WTC11 (cell line): ENCODE results near the gene ADM5. TPM values are rescaled to one million over a fixed set of nuclear protein-coding genes. Genes with fewer than 3 reads are reported as not detected.

Source experiments
- ATAC-seq: fragments of 200-7000 bp; cut with Tn5 transposase; 2 replicates; pipeline ENCODE4 v1.10.0; 2021; ENCODE audit warnings: mild to moderate bottlenecking, moderate library complexity
- CTCF ChIA-PET: fragments of 300-600 bp; sonication (Branson Sonifier 250); formaldehyde crosslinking; loops from one replicate; lab custom pipeline; 2021; ENCODE audit warnings: antibody characterized with exemption; lab: Charles Lee
- POLR2A ChIA-PET: fragments of 350-600 bp; sonication (Branson Sonifier 250); formaldehyde crosslinking; loops from one replicate; lab custom pipeline; 2021; ENCODE audit warnings: antibody characterized with exemption; lab: Charles Lee
- DNase-seq: peaks from one replicate; pipeline ENCODE4 v3.0.0; 2021; ENCODE audit warnings: low spot score
- H3K27ac Mint-ChIP-seq: 2 replicates; pipeline ENCODE4 v1.8.0; 2021; ENCODE audit warnings: mixed read lengths
- H3K27me3 Mint-ChIP-seq: 2 replicates; pipeline ENCODE4 v1.8.0; 2021; ENCODE audit warnings: low read depth, mild to moderate bottlenecking, moderate library complexity, mixed read lengths
- H3K36me3 Mint-ChIP-seq: 2 replicates; pipeline ENCODE4 v1.8.0; 2021; ENCODE audit warnings: mixed read lengths
- H3K4me1 Mint-ChIP-seq: 2 replicates; pipeline ENCODE4 v1.8.0; 2022; ENCODE audit warnings: mixed read lengths
- H3K4me3 Mint-ChIP-seq: 2 replicates; pipeline ENCODE4 v1.8.0; 2021; ENCODE audit warnings: mild to moderate bottlenecking, moderate library complexity, mixed read lengths
- H3K9me3 Mint-ChIP-seq: 2 replicates; pipeline ENCODE4 v1.8.0; 2021; ENCODE audit warnings: mixed read lengths
- CREB1 ChIP-seq: sonication (generic); formaldehyde crosslinking; IDR thresholded peaks from 2 replicates; pipeline ENCODE4 v1.8.0; 2023; ENCODE audit warnings: mild to moderate bottlenecking, missing genetic modification reagents
- ETV6 ChIP-seq: sonication (generic); formaldehyde crosslinking; IDR thresholded peaks from 2 replicates; pipeline ENCODE4 v1.8.1; 2022; ENCODE audit warnings: mild to moderate bottlenecking, missing genetic modification reagents
- GRHL2 ChIP-seq: fragments of 250-450 bp; sonication (Bioruptor Pico); IDR thresholded peaks from 2 replicates; pipeline ENCODE4 v1.8.0; 2022; ENCODE audit warnings: mild to moderate bottlenecking, moderate library complexity; ENCODE audit not compliant: insufficient replicate concordance, severe bottlenecking
- KAT7 ChIP-seq: sonication (generic); formaldehyde crosslinking; IDR thresholded peaks from 2 replicates; pipeline ENCODE4 v1.8.1; 2023; ENCODE audit warnings: missing genetic modification reagents, mild to moderate bottlenecking, borderline replicate concordance
- NR2C2 ChIP-seq: sonication (generic); formaldehyde crosslinking; IDR thresholded peaks from 2 replicates; pipeline ENCODE4 v1.8.0; 2022; ENCODE audit warnings: mild to moderate bottlenecking, missing genetic modification reagents
- NR3C1 ChIP-seq: sonication (generic); formaldehyde crosslinking; conservative IDR thresholded peaks from 2 replicates; pipeline ENCODE4 v1.8.1; 2023; ENCODE audit warnings: low read depth, mild to moderate bottlenecking, missing genetic modification reagents
- TEAD1 ChIP-seq: sonication (generic); formaldehyde crosslinking; IDR thresholded peaks from 2 replicates; pipeline ENCODE4 v1.8.0; 2022; ENCODE audit warnings: mild to moderate bottlenecking, missing genetic modification reagents
- TP53 ChIP-seq: sonication (generic); formaldehyde crosslinking; IDR thresholded peaks from 2 replicates; pipeline ENCODE4 v1.8.1; 2023; ENCODE audit warnings: mild to moderate bottlenecking, missing genetic modification reagents
- ZNF263 ChIP-seq: sonication (generic); formaldehyde crosslinking; IDR thresholded peaks from 2 replicates; pipeline ENCODE4 v1.8.1; 2022; ENCODE audit warnings: low read depth, mild to moderate bottlenecking, moderate library complexity, missing genetic modification reagents
- ZNF396 ChIP-seq: fragments of 250-450 bp; sonication (Bioruptor Pico); IDR thresholded peaks from 2 replicates; pipeline ENCODE4 v1.8.0; 2021; ENCODE audit warnings: mild to moderate bottlenecking, moderate library complexity, borderline replicate concordance
- total RNA-seq: library from RNA; stranded (reverse); gene quantifications from 3 replicates; pipeline ENCODE4 v1.2.3, GENCODE V29; 2021
- TF ChIP-seq, protein P1 (sequence below): sonication (generic); formaldehyde crosslinking; IDR thresholded peaks from 2 replicates; pipeline ENCODE4 v1.8.1; 2023; ENCODE audit warnings: mild to moderate bottlenecking, missing genetic modification reagents, moderate library complexity
- TF ChIP-seq, protein P2 (sequence below): sonication (generic); formaldehyde crosslinking; IDR thresholded peaks from 2 replicates; pipeline ENCODE4 v1.8.0; 2022; ENCODE audit warnings: mild to moderate bottlenecking, missing genetic modification reagents
- TF ChIP-seq, protein P3 (sequence below): sonication (generic); formaldehyde crosslinking; IDR thresholded peaks from 2 replicates; pipeline ENCODE4 v1.8.0; 2023; ENCODE audit warnings: missing genetic modification reagents
- TF ChIP-seq, protein P4 (sequence below): sonication (generic); formaldehyde crosslinking; IDR thresholded peaks from 2 replicates; pipeline ENCODE4 v1.8.1; 2023; ENCODE audit warnings: mild to moderate bottlenecking, missing genetic modification reagents, borderline replicate concordance
- TF ChIP-seq, protein P5 (sequence below): sonication (generic); formaldehyde crosslinking; IDR thresholded peaks from 2 replicates; pipeline ENCODE4 v1.8.1; 2022; ENCODE audit warnings: mild to moderate bottlenecking, moderate library complexity, missing genetic modification reagents
- TF ChIP-seq, protein P6 (sequence below): sonication (generic); formaldehyde crosslinking; IDR thresholded peaks from 2 replicates; pipeline ENCODE4 v1.8.1; 2023; ENCODE audit warnings: mild to moderate bottlenecking, missing genetic modification reagents
- TF ChIP-seq, protein P7 (sequence below): sonication (generic); formaldehyde crosslinking; IDR thresholded peaks from 2 replicates; pipeline ENCODE4 v1.8.1; 2023; ENCODE audit warnings: mild to moderate bottlenecking, missing genetic modification reagents, moderate library complexity
- TF ChIP-seq, protein P8 (sequence below): sonication (generic); formaldehyde crosslinking; IDR thresholded peaks from 2 replicates; pipeline ENCODE4 v1.8.0; 2022; ENCODE audit warnings: missing genetic modification reagents

The ADM5 gene
- total RNA-seq, 1 experiment from 2014 or later, result 6.7 TPM

DNA sequence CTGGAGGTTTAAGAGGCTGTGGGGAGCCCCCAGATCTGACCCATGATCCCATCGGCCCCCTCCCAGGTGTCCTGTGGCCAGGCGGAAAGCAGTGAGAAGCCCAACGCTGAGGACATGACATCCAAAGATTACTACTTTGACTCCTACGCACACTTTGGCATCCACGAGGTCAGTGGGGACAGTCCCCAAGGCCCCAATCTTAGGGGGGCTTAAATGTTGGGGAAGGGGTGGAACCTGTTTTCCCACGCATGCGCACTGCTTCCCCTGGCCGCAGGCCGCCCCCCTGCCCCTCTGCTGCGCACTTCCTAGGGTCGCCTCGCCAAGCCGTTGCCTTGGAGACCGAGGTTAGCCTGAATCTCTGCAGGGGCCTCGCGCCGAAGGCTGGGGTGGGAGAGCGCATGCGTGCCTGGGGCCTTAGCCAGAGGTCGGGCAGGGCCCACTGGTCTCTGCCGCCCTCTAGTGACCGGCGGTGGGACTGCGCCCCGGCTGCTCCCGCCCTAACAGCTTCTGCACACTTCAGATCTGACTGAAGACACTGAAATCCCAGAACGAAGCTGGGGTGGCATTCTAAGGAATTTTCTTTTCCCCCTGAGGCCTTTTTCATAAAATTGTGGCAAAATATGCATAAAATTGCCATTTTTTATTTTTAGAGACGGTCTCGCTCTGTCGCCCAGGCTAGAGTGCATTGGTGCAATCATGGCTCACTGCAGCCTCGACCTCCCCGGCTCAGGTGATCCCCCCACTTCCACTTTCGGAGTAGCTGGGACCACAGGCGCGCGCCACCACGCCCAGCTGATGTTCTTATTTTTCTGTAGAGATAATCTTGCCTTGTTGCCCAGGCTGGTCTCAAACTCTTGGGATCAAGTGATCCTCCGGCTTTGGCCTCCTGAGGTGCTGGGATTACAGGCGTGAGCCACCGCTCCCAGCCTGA is 8.7 kb upstream of the ADM5 start (continued):
- TF ChIP-seq, protein P1, sequence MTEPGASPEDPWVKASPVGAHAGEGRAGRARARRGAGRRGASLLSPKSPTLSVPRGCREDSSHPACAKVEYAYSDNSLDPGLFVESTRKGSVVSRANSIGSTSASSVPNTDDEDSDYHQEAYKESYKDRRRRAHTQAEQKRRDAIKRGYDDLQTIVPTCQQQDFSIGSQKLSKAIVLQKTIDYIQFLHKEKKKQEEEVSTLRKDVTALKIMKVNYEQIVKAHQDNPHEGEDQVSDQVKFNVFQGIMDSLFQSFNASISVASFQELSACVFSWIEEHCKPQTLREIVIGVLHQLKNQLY, result no peak

DNA sequence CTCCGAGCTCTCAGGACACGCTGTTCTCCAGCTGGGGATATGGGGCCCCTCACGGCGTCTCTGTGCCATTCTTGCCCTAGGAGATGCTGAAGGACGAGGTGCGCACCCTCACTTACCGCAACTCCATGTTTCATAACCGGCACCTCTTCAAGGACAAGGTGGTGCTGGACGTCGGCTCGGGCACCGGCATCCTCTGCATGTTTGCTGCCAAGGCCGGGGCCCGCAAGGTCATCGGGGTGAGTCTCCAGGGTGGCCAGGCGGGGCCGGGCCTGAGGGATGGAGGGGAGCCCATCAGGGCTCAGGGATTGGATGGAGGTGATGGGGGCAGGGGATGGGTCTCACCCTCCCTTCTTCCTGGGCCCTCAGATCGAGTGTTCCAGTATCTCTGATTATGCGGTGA is 7.6 kb upstream of the ADM5 start:
- DNase-seq (no peak), ATAC-seq (no peak)
- ChIA-PET CTCF (interaction anchor here (0.6 to 1.2 kb wide), 2 partner anchors 18 to 33 kb away, joined by 3 to 4 read pairs; no protein-coding TSS in a partner anchor), POLR2A (interaction anchor here (1.1 kb wide), 1 partner anchor 8 kb away, joined by 4 read pairs; no protein-coding TSS in a partner anchor)
- TF ChIP-seq GRHL2 (CRISPR knock-in tag), result no peak
- TF ChIP-seq, protein P2, sequence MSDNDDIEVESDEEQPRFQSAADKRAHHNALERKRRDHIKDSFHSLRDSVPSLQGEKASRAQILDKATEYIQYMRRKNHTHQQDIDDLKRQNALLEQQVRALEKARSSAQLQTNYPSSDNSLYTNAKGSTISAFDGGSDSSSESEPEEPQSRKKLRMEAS (CRISPR knock-in tag), result no peak
- TF ChIP-seq, protein P3, sequence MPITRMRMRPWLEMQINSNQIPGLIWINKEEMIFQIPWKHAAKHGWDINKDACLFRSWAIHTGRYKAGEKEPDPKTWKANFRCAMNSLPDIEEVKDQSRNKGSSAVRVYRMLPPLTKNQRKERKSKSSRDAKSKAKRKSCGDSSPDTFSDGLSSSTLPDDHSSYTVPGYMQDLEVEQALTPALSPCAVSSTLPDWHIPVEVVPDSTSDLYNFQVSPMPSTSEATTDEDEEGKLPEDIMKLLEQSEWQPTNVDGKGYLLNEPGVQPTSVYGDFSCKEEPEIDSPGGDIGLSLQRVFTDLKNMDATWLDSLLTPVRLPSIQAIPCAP (CRISPR knock-in tag), result no peak
- TF ChIP-seq, protein P4, sequence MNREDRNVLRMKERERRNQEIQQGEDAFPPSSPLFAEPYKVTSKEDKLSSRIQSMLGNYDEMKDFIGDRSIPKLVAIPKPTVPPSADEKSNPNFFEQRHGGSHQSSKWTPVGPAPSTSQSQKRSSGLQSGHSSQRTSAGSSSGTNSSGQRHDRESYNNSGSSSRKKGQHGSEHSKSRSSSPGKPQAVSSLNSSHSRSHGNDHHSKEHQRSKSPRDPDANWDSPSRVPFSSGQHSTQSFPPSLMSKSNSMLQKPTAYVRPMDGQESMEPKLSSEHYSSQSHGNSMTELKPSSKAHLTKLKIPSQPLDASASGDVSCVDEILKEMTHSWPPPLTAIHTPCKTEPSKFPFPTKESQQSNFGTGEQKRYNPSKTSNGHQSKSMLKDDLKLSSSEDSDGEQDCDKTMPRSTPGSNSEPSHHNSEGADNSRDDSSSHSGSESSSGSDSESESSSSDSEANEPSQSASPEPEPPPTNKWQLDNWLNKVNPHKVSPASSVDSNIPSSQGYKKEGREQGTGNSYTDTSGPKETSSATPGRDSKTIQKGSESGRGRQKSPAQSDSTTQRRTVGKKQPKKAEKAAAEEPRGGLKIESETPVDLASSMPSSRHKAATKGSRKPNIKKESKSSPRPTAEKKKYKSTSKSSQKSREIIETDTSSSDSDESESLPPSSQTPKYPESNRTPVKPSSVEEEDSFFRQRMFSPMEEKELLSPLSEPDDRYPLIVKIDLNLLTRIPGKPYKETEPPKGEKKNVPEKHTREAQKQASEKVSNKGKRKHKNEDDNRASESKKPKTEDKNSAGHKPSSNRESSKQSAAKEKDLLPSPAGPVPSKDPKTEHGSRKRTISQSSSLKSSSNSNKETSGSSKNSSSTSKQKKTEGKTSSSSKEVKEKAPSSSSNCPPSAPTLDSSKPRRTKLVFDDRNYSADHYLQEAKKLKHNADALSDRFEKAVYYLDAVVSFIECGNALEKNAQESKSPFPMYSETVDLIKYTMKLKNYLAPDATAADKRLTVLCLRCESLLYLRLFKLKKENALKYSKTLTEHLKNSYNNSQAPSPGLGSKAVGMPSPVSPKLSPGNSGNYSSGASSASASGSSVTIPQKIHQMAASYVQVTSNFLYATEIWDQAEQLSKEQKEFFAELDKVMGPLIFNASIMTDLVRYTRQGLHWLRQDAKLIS (CRISPR knock-in tag), result no peak
- TF ChIP-seq CREB1, result no peak
- TF ChIP-seq ZNF263 (CRISPR knock-in tag), result no peak
- TF ChIP-seq, protein P5, sequence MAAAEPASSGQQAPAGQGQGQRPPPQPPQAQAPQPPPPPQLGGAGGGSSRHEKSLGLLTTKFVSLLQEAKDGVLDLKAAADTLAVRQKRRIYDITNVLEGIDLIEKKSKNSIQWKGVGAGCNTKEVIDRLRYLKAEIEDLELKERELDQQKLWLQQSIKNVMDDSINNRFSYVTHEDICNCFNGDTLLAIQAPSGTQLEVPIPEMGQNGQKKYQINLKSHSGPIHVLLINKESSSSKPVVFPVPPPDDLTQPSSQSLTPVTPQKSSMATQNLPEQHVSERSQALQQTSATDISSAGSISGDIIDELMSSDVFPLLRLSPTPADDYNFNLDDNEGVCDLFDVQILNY (CRISPR knock-in tag), result no peak
- TF ChIP-seq NR2C2 (CRISPR knock-in tag), result no peak
- TF ChIP-seq TP53 (CRISPR knock-in tag), result no peak
- TF ChIP-seq ZNF396 (CRISPR knock-in tag), result no peak
- TF ChIP-seq NR3C1 (CRISPR knock-in tag), result no peak
- H3K36me3 Mint-ChIP-seq, result peaks cover 47% of the 10 kb centered on the region
- H3K9me3 Mint-ChIP-seq, result no peaks in the 10 kb centered on the region
- no peaks in the 10 kb centered on the region for H3K27me3 Mint-ChIP-seq
- H3K27ac Mint-ChIP-seq, result no peak overlapping the region
- H3K4me3 Mint-ChIP-seq, result no peak overlapping the region
- peaks cover 39% of the 10 kb centered on the region for H3K4me1 Mint-ChIP-seq

DNA sequence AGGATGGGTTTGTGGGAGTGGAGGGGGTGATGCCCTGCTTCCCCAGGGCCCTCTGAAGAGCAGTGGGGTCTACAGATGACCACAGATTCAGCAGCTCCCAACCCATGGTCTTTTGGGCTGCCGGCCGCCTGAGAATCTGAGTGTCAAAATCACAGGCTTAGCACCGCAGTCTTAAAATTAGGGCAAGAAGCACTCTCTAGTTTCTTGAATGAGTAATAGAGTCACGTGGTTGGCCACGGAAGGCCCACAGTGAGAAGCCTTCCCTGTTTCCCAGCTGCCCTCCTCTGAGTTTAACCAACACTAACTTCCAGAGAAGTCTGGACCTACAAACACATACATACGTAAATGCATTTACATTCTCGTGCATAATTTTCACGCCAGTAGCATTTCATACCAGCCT is 7.1 kb upstream of the ADM5 start:
- Mint-ChIP-seq H3K4me1 (peaks cover 43% of the 10 kb centered on the region), H3K27me3 (no peaks in the 10 kb centered on the region), H3K36me3 (peaks cover 50% of the 10 kb centered on the region), H3K9me3 (no peaks in the 10 kb centered on the region), H3K27ac (no peak overlapping the region), H3K4me3 (no peak overlapping the region)
- DNase-seq, result no peak
- ATAC-seq, result no peak
- ChIA-PET POLR2A (no interaction called here), CTCF (no interaction called here)
- TF ChIP-seq, protein P6, sequence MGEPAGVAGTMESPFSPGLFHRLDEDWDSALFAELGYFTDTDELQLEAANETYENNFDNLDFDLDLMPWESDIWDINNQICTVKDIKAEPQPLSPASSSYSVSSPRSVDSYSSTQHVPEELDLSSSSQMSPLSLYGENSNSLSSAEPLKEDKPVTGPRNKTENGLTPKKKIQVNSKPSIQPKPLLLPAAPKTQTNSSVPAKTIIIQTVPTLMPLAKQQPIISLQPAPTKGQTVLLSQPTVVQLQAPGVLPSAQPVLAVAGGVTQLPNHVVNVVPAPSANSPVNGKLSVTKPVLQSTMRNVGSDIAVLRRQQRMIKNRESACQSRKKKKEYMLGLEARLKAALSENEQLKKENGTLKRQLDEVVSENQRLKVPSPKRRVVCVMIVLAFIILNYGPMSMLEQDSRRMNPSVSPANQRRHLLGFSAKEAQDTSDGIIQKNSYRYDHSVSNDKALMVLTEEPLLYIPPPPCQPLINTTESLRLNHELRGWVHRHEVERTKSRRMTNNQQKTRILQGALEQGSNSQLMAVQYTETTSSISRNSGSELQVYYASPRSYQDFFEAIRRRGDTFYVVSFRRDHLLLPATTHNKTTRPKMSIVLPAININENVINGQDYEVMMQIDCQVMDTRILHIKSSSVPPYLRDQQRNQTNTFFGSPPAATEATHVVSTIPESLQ (CRISPR knock-in tag), result no peak
- TF ChIP-seq, protein P7, sequence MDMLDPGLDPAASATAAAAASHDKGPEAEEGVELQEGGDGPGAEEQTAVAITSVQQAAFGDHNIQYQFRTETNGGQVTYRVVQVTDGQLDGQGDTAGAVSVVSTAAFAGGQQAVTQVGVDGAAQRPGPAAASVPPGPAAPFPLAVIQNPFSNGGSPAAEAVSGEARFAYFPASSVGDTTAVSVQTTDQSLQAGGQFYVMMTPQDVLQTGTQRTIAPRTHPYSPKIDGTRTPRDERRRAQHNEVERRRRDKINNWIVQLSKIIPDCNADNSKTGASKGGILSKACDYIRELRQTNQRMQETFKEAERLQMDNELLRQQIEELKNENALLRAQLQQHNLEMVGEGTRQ, result no peak
- TF ChIP-seq, protein P8, sequence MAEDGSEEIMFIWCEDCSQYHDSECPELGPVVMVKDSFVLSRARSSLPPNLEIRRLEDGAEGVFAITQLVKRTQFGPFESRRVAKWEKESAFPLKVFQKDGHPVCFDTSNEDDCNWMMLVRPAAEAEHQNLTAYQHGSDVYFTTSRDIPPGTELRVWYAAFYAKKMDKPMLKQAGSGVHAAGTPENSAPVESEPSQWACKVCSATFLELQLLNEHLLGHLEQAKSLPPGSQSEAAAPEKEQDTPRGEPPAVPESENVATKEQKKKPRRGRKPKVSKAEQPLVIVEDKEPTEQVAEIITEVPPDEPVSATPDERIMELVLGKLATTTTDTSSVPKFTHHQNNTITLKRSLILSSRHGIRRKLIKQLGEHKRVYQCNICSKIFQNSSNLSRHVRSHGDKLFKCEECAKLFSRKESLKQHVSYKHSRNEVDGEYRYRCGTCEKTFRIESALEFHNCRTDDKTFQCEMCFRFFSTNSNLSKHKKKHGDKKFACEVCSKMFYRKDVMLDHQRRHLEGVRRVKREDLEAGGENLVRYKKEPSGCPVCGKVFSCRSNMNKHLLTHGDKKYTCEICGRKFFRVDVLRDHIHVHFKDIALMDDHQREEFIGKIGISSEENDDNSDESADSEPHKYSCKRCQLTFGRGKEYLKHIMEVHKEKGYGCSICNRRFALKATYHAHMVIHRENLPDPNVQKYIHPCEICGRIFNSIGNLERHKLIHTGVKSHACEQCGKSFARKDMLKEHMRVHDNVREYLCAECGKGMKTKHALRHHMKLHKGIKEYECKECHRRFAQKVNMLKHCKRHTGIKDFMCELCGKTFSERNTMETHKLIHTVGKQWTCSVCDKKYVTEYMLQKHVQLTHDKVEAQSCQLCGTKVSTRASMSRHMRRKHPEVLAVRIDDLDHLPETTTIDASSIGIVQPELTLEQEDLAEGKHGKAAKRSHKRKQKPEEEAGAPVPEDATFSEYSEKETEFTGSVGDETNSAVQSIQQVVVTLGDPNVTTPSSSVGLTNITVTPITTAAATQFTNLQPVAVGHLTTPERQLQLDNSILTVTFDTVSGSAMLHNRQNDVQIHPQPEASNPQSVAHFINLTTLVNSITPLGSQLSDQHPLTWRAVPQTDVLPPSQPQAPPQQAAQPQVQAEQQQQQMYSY, result no peak
- TF ChIP-seq NR2C2 (CRISPR knock-in tag) (no peak), ETV6 (CRISPR knock-in tag) (no peak), KAT7 (no peak), TEAD1 (CRISPR knock-in tag) (no peak), ZNF263 (CRISPR knock-in tag) (no peak)
